Ovary (tissue), 9 donors: ENCODE measurements around the gene DNAI1. TPM values are rescaled to one million over a fixed set of nuclear protein-coding genes. Genes with fewer than 3 reads are reported as not detected.

Source experiments
- DNase-seq, 5 donors: peaks; one replicate each; pipeline ENCODE4 v3.0.0-alpha.2; 2019 to 2020
- H3K27ac ChIP-seq, 2 donors: fragments of 200-600 bp; one replicate each; pipeline versions ENCODE4 v1.5.1 to v1.8.0; 2019 to 2022
- H3K27me3 ChIP-seq: fragments of 200-600 bp; one replicate; pipeline ENCODE4 v1.8.0; 2022
- H3K36me3 ChIP-seq: fragments of 200-600 bp; sonication (generic); one replicate; pipeline ENCODE4 v1.5.1; 2019
- H3K4me1 ChIP-seq: one replicate; pipeline ENCODE4 v1.8.1; 2013; ENCODE audit warnings: mild to moderate bottlenecking, moderate library complexity; ENCODE audit not compliant: insufficient read depth
- H3K4me3 ChIP-seq: fragments of 200-600 bp; sonication (generic); one replicate; pipeline ENCODE4 v1.5.1; 2017
- H3K9me3 ChIP-seq, 2 donors: fragments of 200-600 bp in 1 of 2; sonication (generic) in 1 of 2; one replicate each; pipeline versions ENCODE4 v1.5.1 to v1.8.1; 2013 to 2019; ENCODE audit warnings: mild to moderate bottlenecking in 1 of 2, moderate library complexity in 1 of 2
- CTCF ChIP-seq, 3 donors: fragments of 450-650 bp in 2 of 3; fragments of 200-600 bp in 1 of 3; IDR thresholded peaks; one replicate each; pipeline versions ENCODE4 v1.5.1 to v1.8.0; 2016 to 2022; ENCODE audit warnings: antibody characterized with exemption in 3 of 3, mild to moderate bottlenecking in 1 of 3
- EP300 ChIP-seq: sonication (generic); formaldehyde crosslinking; IDR thresholded peaks from one replicate; pipeline ENCODE4 v1.6.1; 2017; ENCODE audit warnings: antibody characterized with exemption
- POLR2A ChIP-seq: fragments of 450-650 bp; IDR thresholded peaks from one replicate; pipeline ENCODE4 v1.6.1; 2017; ENCODE audit warnings: antibody characterized with exemption, mild to moderate bottlenecking, moderate library complexity
- WGBS, 3 donors: extraction: QIAGEN DNeasy Blood & Tissue Kit in 1 of 3; methylation state at CpG; one replicate each; pipeline versions ENCODE4 v1.1.5 to v1.1.7; 2013 to 2017; 5-methylcytosine and 5-hydroxymethylcytosine counted together
- intact Hi-C, 4 donors: fragments of 100-400 bp; cut with DNase I; formaldehyde crosslinking; loops; one replicate each; pipeline versions ENCODE4 v1.11.0 to v1.15.1; 2022 to 2023
- polyA plus RNA-seq, 2 donors: library from polyadenylated mRNA; stranded (reverse); fragments of 200-250 nt in 1 of 2; fragments of 350-450 nt in 1 of 2; fragmentation: Illumina TruSeq in 1 of 2; extraction: RNeasy Lipid Tissue Mini Kit (QIAGEN cat#74804) in 1 of 2; gene quantifications; one replicate each; pipeline ENCODE4 v1.2.3, GENCODE V29; 2013 to 2014
- total RNA-seq, 7 donors: library from RNA; depleted of rRNA in 2 of 7; stranded (reverse); fragments of >200 nt in 2 of 7; fragmentation: NEBNext Ultra II Directional in 3 of 7; extraction: Animal tissue kit (Norgen Biotek cat#: 25700) in 3 of 7; gene quantifications; one replicate each; pipeline versions ENCODE4 v1.1.0 to v1.2.4, GENCODE V29; 2016 to 2023
- donor health status: DM: no; HTN: no; CAD: no; lungs with moderate emphysema.
- donor health status: DM: no; HTN: no; CAD: no.
- donor health status: Bipolar disorder and iron deficiency.
- donor health status: DM: yes; HTN: yes; CAD: no.
- donor health status: DM: no; HTN: no; CAD: no.
- donor health status: DM: yes; HTN: yes; CAD: no.

Gene DNAI1
- total and polyA plus RNA-seq, 9 donors, result 0.10 to 26.1 (median 1.9) TPM; not detected in 3

GRCh38 chr9:34563262-34563661 lies 104.7 kb downstream of the DNAI1 start:
- 82 to 92% (median 82%) methylated on average over 5 of the region's 5 CpGs for WGBS, 3 donors
- Histone ChIP-seq H3K9me3 (no peaks in the 10 kb centered on the region), H3K27me3 (no peaks in the 10 kb centered on the region), H3K36me3 (no peaks in the 10 kb centered on the region), H3K4me3 (no peak overlapping the region), H3K4me1 (peaks cover 15% of the 10 kb centered on the region), H3K27ac (no peak overlapping the region)
- DNase-seq, result no peak
- TF ChIP-seq POLR2A (no peak), CTCF (IDR thresholded peaks at IDR 0.05) (no peak), EP300 (no peak)
- intact Hi-C loops, result no loop called here

GRCh38 chr9:34564617-34565016 lies 106.0 kb downstream of the DNAI1 start:
- Histone ChIP-seq H3K4me1 (peaks cover 13% of the 10 kb centered on the region), H3K9me3 (no peaks in the 10 kb centered on the region), H3K27me3 (no peaks in the 10 kb centered on the region), H3K27ac (no peak overlapping the region), H3K4me3 (no peak overlapping the region), H3K36me3 (no peaks in the 10 kb centered on the region)
- intact Hi-C loops, result no loop called here
- TF ChIP-seq EP300 (no peak), POLR2A (no peak), CTCF (IDR thresholded peaks at IDR 0.05) (no peak)
- 94% methylated on average over 16 of the region's 16 CpGs for WGBS, 3 donors
- DNase-seq, result peak in 1 of 5 donors; percentile 30

GRCh38 chr9:34565856-34566255 lies 107.3 kb downstream of the DNAI1 start:
- no peak overlapping the region for H3K27ac ChIP-seq
- peaks cover 4% of the 10 kb centered on the region for H3K4me1 ChIP-seq
- H3K9me3 ChIP-seq, result no peaks in the 10 kb centered on the region
- no peak for DNase-seq
- no peaks in the 10 kb centered on the region for H3K27me3 ChIP-seq
- intact Hi-C loops, result no loop called here
- no peak overlapping the region for H3K4me3 ChIP-seq
- H3K36me3 ChIP-seq, result no peaks in the 10 kb centered on the region
- 71 to 81% (median 80%) methylated on average over 8 of the region's 8 CpGs for WGBS, 3 donors
- TF ChIP-seq CTCF (IDR thresholded peaks at IDR 0.05) (no peak), EP300 (no peak), POLR2A (no peak)

- Histone ChIP-seq H3K36me3 (no peaks in the 10 kb centered on the region), H3K4me3 (no peak overlapping the region), H3K4me1 (peaks cover 2% of the 10 kb centered on the region), H3K9me3 (no peaks in the 10 kb centered on the region), H3K27ac (no peak overlapping the region), H3K27me3 (no peaks in the 10 kb centered on the region)
- DNase-seq, result no peak
- no peak for TF ChIP-seq POLR2A
- no peak for TF ChIP-seq CTCF (IDR thresholded peaks at IDR 0.05)
- no peak for TF ChIP-seq EP300
- WGBS, 3 donors, result 44 to 65% (median 63%) methylated on average over 6 to 8 of the region's 8 CpGs
- intact Hi-C loops, result no loop called here
These were observed 107.7 kb downstream of the DNAI1 start for GRCh38 chr9:34566322-34566721.

- WGBS, 3 donors, result 80 to 86% (median 81%) methylated on average over 6 of the region's 6 CpGs
- intact Hi-C loops, result no loop called here
- no peaks in the 10 kb centered on the region for H3K36me3 ChIP-seq
- no peaks in the 10 kb centered on the region for H3K9me3 ChIP-seq
- peaks cover under 1% of the 10 kb centered on the region for H3K4me1 ChIP-seq
- no peak for TF ChIP-seq CTCF (IDR thresholded peaks at IDR 0.05)
- no peak for TF ChIP-seq EP300
- TF ChIP-seq POLR2A, result no peak
- H3K27me3 ChIP-seq, result no peaks in the 10 kb centered on the region
- no peak overlapping the region for H3K4me3 ChIP-seq
- DNase-seq, result no peak
- H3K27ac ChIP-seq, result no peak overlapping the region
These were observed 108.4 kb downstream of the DNAI1 start for GRCh38 chr9:34566972-34567371.
